Keratinocyte (primary cell): ENCODE measurements around the gene MYO1E. TPM values are rescaled to one million over a fixed set of nuclear protein-coding genes. Genes with fewer than 3 reads are reported as not detected.

Experiments used
- DNase-seq: peaks from one replicate; pipeline ENCODE4 v3.0.0-alpha.2; 2011; ENCODE audit warnings: low read depth, missing footprints, low spot score
- FAIRE-seq: peaks from 2 replicates; lab custom pipeline; 2011; peaks lifted over from hg19 to GRCh38; lab: Jason Lieb, UNC
- H2AFZ ChIP-seq: 2 replicates; pipeline ENCODE4 v1.6.0; 2012; ENCODE audit warnings: low read length, control low read depth, inconsistent platforms; ENCODE audit not compliant: control insufficient read depth
- H3K27ac ChIP-seq: 2 replicates; pipeline ENCODE4 v1.5.1; 2011; ENCODE audit warnings: low read length; ENCODE audit not compliant: control insufficient read depth, insufficient read depth
- H3K27me3 ChIP-seq: 3 replicates; pipeline ENCODE4 v1.6.0; 2011; ENCODE audit warnings: low read length; ENCODE audit not compliant: control insufficient read depth, insufficient read depth; ENCODE audit errors: extremely low read depth
- H3K36me3 ChIP-seq, 2 experiments: 2 replicates in 1 of 2; 3 replicates in 1 of 2; pipeline ENCODE4 v1.5.1; 2011; ENCODE audit warnings: low read length in 2 of 2, mild to moderate bottlenecking in 1 of 2; ENCODE audit not compliant: control insufficient read depth in 2 of 2, insufficient read depth in 2 of 2; ENCODE audit errors: extremely low read depth in 1 of 2
- H3K4me1 ChIP-seq: 3 replicates; pipeline ENCODE4 v1.5.1; 2011; ENCODE audit warnings: low read length; ENCODE audit not compliant: control insufficient read depth, insufficient read depth; ENCODE audit errors: extremely low read depth
- H3K4me2 ChIP-seq: 3 replicates; pipeline ENCODE4 v1.6.0; 2011; ENCODE audit warnings: low read depth, low read length; ENCODE audit not compliant: control insufficient read depth, insufficient read depth; ENCODE audit errors: extremely low read depth
- H3K4me3 ChIP-seq, 3 experiments: fragments of 200-600 bp in 1 of 3; sonication (generic) in 1 of 3; 2 replicates in 2 of 3; 3 replicates in 1 of 3; pipeline ENCODE4 v1.5.1; 2011 to 2016; ENCODE audit warnings: low read length in 3 of 3, mild to moderate bottlenecking in 3 of 3, control low read depth in 2 of 3, inconsistent platforms in 1 of 3, low read depth in 1 of 3, mixed read lengths in 1 of 3, mixed run types in 1 of 3, moderate library complexity in 1 of 3; ENCODE audit not compliant: control insufficient read depth in 2 of 3, insufficient read depth in 2 of 3; ENCODE audit errors: extremely low read depth in 1 of 3
- H3K79me2 ChIP-seq: 2 replicates; pipeline ENCODE4 v1.6.0; 2012; ENCODE audit warnings: low read length; ENCODE audit not compliant: control insufficient read depth, insufficient read depth
- H3K9ac ChIP-seq: 3 replicates; pipeline ENCODE4 v1.6.0; 2011; ENCODE audit warnings: low read length; ENCODE audit not compliant: control insufficient read depth, insufficient read depth; ENCODE audit errors: extremely low read depth
- H3K9me1 ChIP-seq: 3 replicates; pipeline ENCODE4 v1.6.0; 2011; ENCODE audit warnings: low read length; ENCODE audit not compliant: control insufficient read depth, insufficient read depth; ENCODE audit errors: extremely low read depth
- H3K9me3 ChIP-seq: 2 replicates; pipeline ENCODE4 v1.5.1; 2012; ENCODE audit warnings: low read depth, low read length; ENCODE audit not compliant: control insufficient read depth
- H4K20me1 ChIP-seq: 3 replicates; pipeline ENCODE4 v1.6.0; 2011; ENCODE audit warnings: low read length; ENCODE audit not compliant: control insufficient read depth, insufficient read depth; ENCODE audit errors: extremely low read depth
- EZH2 ChIP-seq: IDR thresholded peaks from one replicate; pipeline ENCODE4 v1.6.1; 2012; ENCODE audit warnings: inconsistent platforms, mild to moderate bottlenecking, low read length, moderate library complexity
- dilution Hi-C: fragments of 300-500 bp; cut with MboI; formaldehyde crosslinking; loops from one replicate; pipeline ENCODE4 v1.7.0; 2020; ENCODE audit warnings: low sequenced_read_pairs; ENCODE audit not compliant: extremely low pct_ligation_motif_present
- polyA plus RNA-seq, 5 experiments: library from polyadenylated mRNA; depleted of rRNA in 3 of 5; stranded (reverse) in 3 of 5; stranded (forward) in 1 of 5; unstranded in 1 of 5; fragments of >200 nt; gene quantifications; 1 replicate in 1 of 5; 2 replicates in 3 of 5; 3 replicates in 1 of 5; pipeline versions ENCODE4 v1.2.1 to v1.2.3, GENCODE V29; 2011 to 2012; ENCODE audit warnings: missing spikeins in 2 of 5, low read depth in 1 of 5, low replicate concordance in 1 of 5
- TF ChIP-seq, protein P1 (sequence below), 3 experiments: IDR thresholded peaks in 1 of 3; conservative IDR thresholded peaks in 1 of 3; optimal IDR thresholded peaks in 1 of 3; 2 replicates in 2 of 3; 3 replicates in 1 of 3; pipeline versions ENCODE3 to v1.5.1; 2011; ENCODE audit warnings: low read length in 3 of 3, mild to moderate bottlenecking in 3 of 3, moderate library complexity in 2 of 3, control low read depth in 1 of 3, inconsistent platforms in 1 of 3; ENCODE audit not compliant: insufficient read depth in 2 of 3; ENCODE audit errors: extremely low read depth in 1 of 3

MYO1E gene
- polyA plus RNA-seq, 1 donor (not counting 4 experiments of a cell fraction or from before 2014, with no cell fraction given) = 213 TPM

DNA sequence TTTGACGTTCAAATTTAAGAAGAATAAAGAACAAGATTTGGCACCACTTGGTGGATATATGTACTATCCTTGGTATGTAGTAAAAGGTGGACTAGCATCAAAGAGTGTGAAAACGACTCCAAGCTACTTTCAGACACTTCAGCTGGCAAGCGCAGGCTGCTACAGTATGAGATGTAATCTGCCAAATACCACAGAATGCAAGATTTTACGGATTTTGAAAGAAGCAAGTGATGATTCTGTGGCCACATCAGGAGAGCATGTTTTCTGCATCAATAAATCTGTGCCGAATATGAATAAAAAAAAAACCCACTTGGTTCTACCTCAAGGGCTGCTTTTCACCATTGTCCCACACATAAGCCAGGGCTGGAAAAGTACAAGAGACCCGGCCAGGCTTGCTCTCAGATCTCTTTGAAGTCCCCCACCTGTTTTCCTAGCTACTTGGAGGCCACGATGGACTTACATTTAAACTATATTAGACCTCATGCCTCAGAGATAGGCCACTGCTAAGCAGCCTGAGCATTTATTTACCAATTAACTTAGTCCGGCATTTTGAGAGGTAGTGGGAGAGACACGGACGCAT, 37.4 kb downstream of the MYO1E start:
- H3K4me2 ChIP-seq = no peak overlapping the region
- H3K4me1 ChIP-seq = peaks cover 30% of the 10 kb centered on the region
- FAIRE-seq (no peak), DNase-seq (no peak)
- H3K36me3 ChIP-seq = peaks cover 0 to 4% of the 10 kb centered on the region in 2 experiments
- no peaks in the 10 kb centered on the region for H3K9me3 ChIP-seq
- H2AFZ ChIP-seq = no peak overlapping the region
- peaks cover 91% of the 10 kb centered on the region for H3K79me2 ChIP-seq
- no peak overlapping the region for H3K27ac ChIP-seq
- H3K4me3 ChIP-seq = no peak overlapping the region
- no peaks in the 10 kb centered on the region for H3K27me3 ChIP-seq
- dilution Hi-C loops = no loop called here
- H3K9ac ChIP-seq = no peak overlapping the region
- no peaks in the 10 kb centered on the region for H4K20me1 ChIP-seq
- TF ChIP-seq, protein P1, sequence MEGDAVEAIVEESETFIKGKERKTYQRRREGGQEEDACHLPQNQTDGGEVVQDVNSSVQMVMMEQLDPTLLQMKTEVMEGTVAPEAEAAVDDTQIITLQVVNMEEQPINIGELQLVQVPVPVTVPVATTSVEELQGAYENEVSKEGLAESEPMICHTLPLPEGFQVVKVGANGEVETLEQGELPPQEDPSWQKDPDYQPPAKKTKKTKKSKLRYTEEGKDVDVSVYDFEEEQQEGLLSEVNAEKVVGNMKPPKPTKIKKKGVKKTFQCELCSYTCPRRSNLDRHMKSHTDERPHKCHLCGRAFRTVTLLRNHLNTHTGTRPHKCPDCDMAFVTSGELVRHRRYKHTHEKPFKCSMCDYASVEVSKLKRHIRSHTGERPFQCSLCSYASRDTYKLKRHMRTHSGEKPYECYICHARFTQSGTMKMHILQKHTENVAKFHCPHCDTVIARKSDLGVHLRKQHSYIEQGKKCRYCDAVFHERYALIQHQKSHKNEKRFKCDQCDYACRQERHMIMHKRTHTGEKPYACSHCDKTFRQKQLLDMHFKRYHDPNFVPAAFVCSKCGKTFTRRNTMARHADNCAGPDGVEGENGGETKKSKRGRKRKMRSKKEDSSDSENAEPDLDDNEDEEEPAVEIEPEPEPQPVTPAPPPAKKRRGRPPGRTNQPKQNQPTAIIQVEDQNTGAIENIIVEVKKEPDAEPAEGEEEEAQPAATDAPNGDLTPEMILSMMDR (optimal IDR thresholded peaks at IDR 0.05 in 1 of 3, IDR thresholded peaks at IDR 0.05 in 1 of 3, conservative IDR thresholded peaks at IDR 0.05 in 1 of 3; ENCODE audit: extremely low read depth in 1 of 3, insufficient read depth in 2 of 3, low read length in 3 of 3) = no peak
- TF ChIP-seq EZH2 = no peak
- H3K9me1 ChIP-seq = no peaks in the 10 kb centered on the region

DNA sequence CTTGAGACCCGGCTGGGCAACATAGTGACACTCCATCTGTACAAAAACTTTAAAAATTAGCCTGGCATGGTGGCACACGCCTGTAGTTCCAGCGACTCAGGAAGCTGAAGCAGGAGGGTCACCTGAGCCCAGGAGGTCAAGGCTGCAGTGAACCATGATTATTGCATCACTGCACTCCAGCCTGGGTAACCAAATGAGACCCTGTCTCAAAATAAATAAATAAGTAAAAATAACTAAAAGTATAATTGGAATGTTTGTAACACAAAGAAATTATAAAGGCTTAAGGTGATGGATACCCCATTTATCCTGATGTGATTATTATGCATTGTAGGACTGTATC, 38.6 kb downstream of the MYO1E start:
- H3K9me1 ChIP-seq = no peaks in the 10 kb centered on the region
- H3K9me3 ChIP-seq = no peaks in the 10 kb centered on the region
- H3K79me2 ChIP-seq = peaks cover 100% of the 10 kb centered on the region
- FAIRE-seq (no peak), DNase-seq (no peak)
- no peak overlapping the region for H3K4me2 ChIP-seq
- no peak overlapping the region for H3K4me3 ChIP-seq
- H2AFZ ChIP-seq = no peak overlapping the region
- no peak overlapping the region for H3K27ac ChIP-seq
- peaks cover 18% of the 10 kb centered on the region for H3K4me1 ChIP-seq
- H4K20me1 ChIP-seq = peaks cover 3% of the 10 kb centered on the region
- H3K9ac ChIP-seq = no peak overlapping the region
- TF ChIP-seq EZH2 = no peak
- TF ChIP-seq, protein P1 (optimal IDR thresholded peaks at IDR 0.05 in 1 of 3, IDR thresholded peaks at IDR 0.05 in 1 of 3, conservative IDR thresholded peaks at IDR 0.05 in 1 of 3; ENCODE audit: extremely low read depth in 1 of 3, insufficient read depth in 2 of 3, low read length in 3 of 3) = no peak
- dilution Hi-C loops = no loop called here
- H3K36me3 ChIP-seq = peaks cover 0 to 4% of the 10 kb centered on the region in 2 experiments
- H3K27me3 ChIP-seq = no peaks in the 10 kb centered on the region
